Natural killer cell (primary cell): ENCODE results near the gene OPA1. TPM values are rescaled to one million over a fixed set of nuclear protein-coding genes. Genes with fewer than 3 reads are reported as not detected.

ENCODE experiments used
- ATAC-seq, 3 donors: fragments of 150-1000 bp in 2 of 3; fragments of 200-7000 bp in 1 of 3; cut with Tn5 transposase; 1 replicate in 1 of 3; 2 replicates in 2 of 3; pipeline ENCODE4 v1.10.0; 2021; ENCODE audit warnings: mild to moderate bottlenecking in 2 of 3, moderate library complexity in 2 of 3
- DNase-seq, 2 donors: peaks; one replicate each; pipeline versions ENCODE4 v3.0.0 to v3.0.0-alpha.2; 2013 to 2021; ENCODE audit warnings: mixed read lengths in 1 of 2
- H3K27ac ChIP-seq: one replicate; pipeline ENCODE4 v1.5.1; 2013; ENCODE audit warnings: mild to moderate bottlenecking, low read length
- H3K27me3 ChIP-seq: one replicate; pipeline ENCODE4 v1.6.1; 2013; ENCODE audit warnings: low read length; ENCODE audit not compliant: control insufficient read depth, insufficient read depth
- H3K36me3 ChIP-seq: one replicate; pipeline ENCODE4 v1.6.1; 2013; ENCODE audit warnings: low read length; ENCODE audit not compliant: control insufficient read depth, insufficient read depth
- H3K4me1 ChIP-seq: one replicate; pipeline ENCODE4 v1.6.1; 2013; ENCODE audit warnings: low read length; ENCODE audit not compliant: control insufficient read depth, insufficient read depth
- H3K4me3 ChIP-seq: one replicate; pipeline ENCODE4 v1.5.1; 2013; ENCODE audit warnings: low read length
- H3K9me3 ChIP-seq: one replicate; pipeline ENCODE4 v1.6.1; 2013; ENCODE audit warnings: low read length; ENCODE audit not compliant: control insufficient read depth, insufficient read depth
- H3K27ac Mint-ChIP-seq, 2 donors: one replicate each; pipeline ENCODE4 v1.8.0; 2022; ENCODE audit warnings: mild to moderate bottlenecking in 2 of 2, mixed read lengths in 2 of 2, moderate library complexity in 1 of 2
- H3K27me3 Mint-ChIP-seq, 2 donors: one replicate each; pipeline ENCODE4 v1.8.0; 2022; ENCODE audit warnings: low read depth in 2 of 2, mixed read lengths in 2 of 2
- H3K36me3 Mint-ChIP-seq: one replicate; pipeline ENCODE4 v1.8.0; 2022; ENCODE audit warnings: mixed read lengths
- H3K4me1 Mint-ChIP-seq, 2 donors: one replicate each; pipeline ENCODE4 v1.8.0; 2022; ENCODE audit warnings: mixed read lengths in 2 of 2
- H3K4me3 Mint-ChIP-seq: one replicate; pipeline ENCODE4 v1.8.0; 2022; ENCODE audit warnings: mild to moderate bottlenecking, moderate library complexity, mixed read lengths
- H3K9me3 Mint-ChIP-seq, 2 donors: one replicate each; pipeline ENCODE4 v1.8.0; 2022; ENCODE audit warnings: mixed read lengths in 2 of 2
- WGBS: methylation state at CpG from one replicate; pipeline ENCODE4 v1.1.7; 2013; ENCODE audit warnings: missing lambda C conversion rate; ENCODE audit not compliant: insufficient coverage; 5-methylcytosine and 5-hydroxymethylcytosine counted together
- intact Hi-C: fragments of 100-400 bp; cut with micrococcal nuclease; formaldehyde crosslinking; loops from one replicate; pipeline ENCODE4 v1.14.2; 2022
- total RNA-seq, 4 donors: library from RNA; stranded (reverse); fragments of 120-200 nt in 1 of 4; gene quantifications; one replicate each; pipeline versions ENCODE4 v1.2.3 to v1.2.4, GENCODE V29; 2013 to 2022
- TF ChIP-seq, protein P1 (sequence below): fragments of 200-600 bp; IDR thresholded peaks from one replicate; pipeline ENCODE4 v1.8.0; 2022; ENCODE audit warnings: antibody characterized with exemption

Gene OPA1
- total RNA-seq, 3 donors from 2014 or later (not counting 1 experiment from before 2014, with no cell fraction given) = 52.6 to 72.0 (median 57.5) TPM

DNA sequence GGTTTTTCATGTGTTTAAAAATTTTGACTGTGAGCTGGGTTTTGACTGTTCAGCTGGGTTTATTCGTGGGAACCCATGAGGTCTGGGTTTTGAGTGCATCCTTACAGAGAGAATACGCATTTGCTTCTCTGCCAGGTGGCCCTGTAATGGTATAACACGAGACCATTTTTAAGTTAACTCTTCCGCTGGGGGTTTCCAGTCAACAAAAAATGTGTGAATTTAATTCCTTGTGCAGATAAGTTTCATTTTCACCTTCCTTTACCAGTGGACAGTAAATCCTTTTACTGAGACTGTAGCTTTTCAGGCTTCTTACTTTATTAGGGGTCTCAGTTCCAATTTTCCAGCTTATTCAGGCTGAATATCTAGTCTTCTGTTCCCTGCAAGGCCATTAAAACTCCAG is 149.6 kb downstream of the OPA1 start:
- peaks cover 10 to 13% of the 10 kb centered on the region in 2 donors for H3K27me3 Mint-ChIP-seq
- WGBS = 42% methylated on average over 4 of the region's 4 CpGs
- no peak overlapping the region for H3K4me3 ChIP-seq
- TF ChIP-seq, protein P1, sequence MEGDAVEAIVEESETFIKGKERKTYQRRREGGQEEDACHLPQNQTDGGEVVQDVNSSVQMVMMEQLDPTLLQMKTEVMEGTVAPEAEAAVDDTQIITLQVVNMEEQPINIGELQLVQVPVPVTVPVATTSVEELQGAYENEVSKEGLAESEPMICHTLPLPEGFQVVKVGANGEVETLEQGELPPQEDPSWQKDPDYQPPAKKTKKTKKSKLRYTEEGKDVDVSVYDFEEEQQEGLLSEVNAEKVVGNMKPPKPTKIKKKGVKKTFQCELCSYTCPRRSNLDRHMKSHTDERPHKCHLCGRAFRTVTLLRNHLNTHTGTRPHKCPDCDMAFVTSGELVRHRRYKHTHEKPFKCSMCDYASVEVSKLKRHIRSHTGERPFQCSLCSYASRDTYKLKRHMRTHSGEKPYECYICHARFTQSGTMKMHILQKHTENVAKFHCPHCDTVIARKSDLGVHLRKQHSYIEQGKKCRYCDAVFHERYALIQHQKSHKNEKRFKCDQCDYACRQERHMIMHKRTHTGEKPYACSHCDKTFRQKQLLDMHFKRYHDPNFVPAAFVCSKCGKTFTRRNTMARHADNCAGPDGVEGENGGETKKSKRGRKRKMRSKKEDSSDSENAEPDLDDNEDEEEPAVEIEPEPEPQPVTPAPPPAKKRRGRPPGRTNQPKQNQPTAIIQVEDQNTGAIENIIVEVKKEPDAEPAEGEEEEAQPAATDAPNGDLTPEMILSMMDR = no peak
- no peaks in the 10 kb centered on the region for H3K27me3 ChIP-seq
- H3K4me3 Mint-ChIP-seq = no peak overlapping the region
- H3K27ac ChIP-seq = no peak overlapping the region
- H3K9me3 Mint-ChIP-seq = no peaks in the 10 kb centered on the region
- DNase-seq (no peak), ATAC-seq (peak in 2 of 3 donors; percentile 29 to 59)
- no peaks in the 10 kb centered on the region for H3K9me3 ChIP-seq
- H3K36me3 ChIP-seq = no peaks in the 10 kb centered on the region
- no peaks in the 10 kb centered on the region for H3K36me3 Mint-ChIP-seq
- intact Hi-C loops = no loop called here
- H3K4me1 Mint-ChIP-seq = no peaks in the 10 kb centered on the region
- H3K27ac Mint-ChIP-seq = no peak overlapping the region
- H3K4me1 ChIP-seq = no peaks in the 10 kb centered on the region

DNA sequence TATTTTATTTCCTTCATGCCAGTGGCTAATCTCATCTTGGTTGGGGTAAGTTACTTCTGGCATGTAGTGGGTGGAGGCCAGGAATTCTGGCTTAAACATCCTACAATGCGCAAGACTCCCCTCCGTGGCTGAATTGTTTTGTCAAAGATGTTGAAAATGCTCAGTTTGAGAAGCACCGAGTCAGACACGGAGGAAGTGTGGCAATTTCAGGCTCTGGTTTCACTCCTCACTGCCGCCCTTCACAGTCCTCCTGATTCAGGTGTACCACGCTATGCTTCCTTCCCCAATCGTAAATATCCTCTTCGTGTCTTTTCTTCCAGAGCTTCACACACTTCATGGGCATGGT is 150.7 kb downstream of the OPA1 start:
- Histone ChIP-seq H3K4me3 (no peak overlapping the region), H3K9me3 (no peaks in the 10 kb centered on the region), H3K36me3 (no peaks in the 10 kb centered on the region), H3K4me1 (no peaks in the 10 kb centered on the region), H3K27ac (no peak overlapping the region), H3K27me3 (no peaks in the 10 kb centered on the region)
- Mint-ChIP-seq H3K9me3 (no peaks in the 10 kb centered on the region), H3K4me1 (no peaks in the 10 kb centered on the region), H3K4me3 (no peak overlapping the region), H3K27me3 (peaks cover 10 to 14% of the 10 kb centered on the region in 2 donors), H3K36me3 (no peaks in the 10 kb centered on the region), H3K27ac (no peak overlapping the region)
- DNase-seq = no peak
- TF ChIP-seq, protein P1 = no peak
- 16% methylated on average over 8 of the region's 8 CpGs for WGBS
- peak in 1 of 3 donors; percentile 24 for ATAC-seq
- intact Hi-C loops = no loop called here

- no peak overlapping the region for H3K4me3 Mint-ChIP-seq
- TF ChIP-seq, protein P1 = no peak
- no peaks in the 10 kb centered on the region for H3K9me3 Mint-ChIP-seq
- H3K4me1 Mint-ChIP-seq = no peaks in the 10 kb centered on the region
- ATAC-seq = no peak
- no peak overlapping the region for H3K4me3 ChIP-seq
- H3K9me3 ChIP-seq = no peaks in the 10 kb centered on the region
- no peaks in the 10 kb centered on the region for H3K36me3 ChIP-seq
- no peaks in the 10 kb centered on the region for H3K36me3 Mint-ChIP-seq
- no peaks in the 10 kb centered on the region for H3K4me1 ChIP-seq
- WGBS = 81% methylated on average over 13 of the region's 13 CpGs
- peaks cover 10 to 20% of the 10 kb centered on the region in 2 donors for H3K27me3 Mint-ChIP-seq
- H3K27me3 ChIP-seq = no peaks in the 10 kb centered on the region
- H3K27ac Mint-ChIP-seq = no peak overlapping the region
- DNase-seq = no peak
- intact Hi-C loops = no loop called here
- H3K27ac ChIP-seq = no peak overlapping the region
These were observed 151.2 kb downstream of the OPA1 start for GRCh38 chr3:193744048-193744821.
